Measurements from ENCODE around the gene HEATR9. TPM values are rescaled to one million over a fixed set of nuclear protein-coding genes. Genes with fewer than 3 reads are reported as not detected.

The HEATR9 gene
- total RNA-seq, 1 donor from 2014 or later = not detected

- no peak for DNase-seq (ENCODE audit: low spot score in 2 of 2)
- no peak for TF ChIP-seq CTCF (IDR thresholded peaks at IDR 0.05)
- H3K4me1 ChIP-seq = no peaks in the 10 kb centered on the region
- no peaks in the 10 kb centered on the region for H3K27me3 ChIP-seq
- no peaks in the 10 kb centered on the region for H3K36me3 ChIP-seq
- intact Hi-C loops (cut with DNase I) = no loop called here
- no peak overlapping the region for H3K27ac ChIP-seq
- no peaks in the 10 kb centered on the region for H3K9me3 ChIP-seq
- no peak overlapping the region for H3K4me3 ChIP-seq
Measured at GRCh38 chr17:35912942-35913341, 44.3 kb upstream of the HEATR9 start.

- Histone ChIP-seq H3K4me3 (no peak overlapping the region), H3K4me1 (no peaks in the 10 kb centered on the region), H3K27ac (no peak overlapping the region), H3K9me3 (no peaks in the 10 kb centered on the region), H3K27me3 (no peaks in the 10 kb centered on the region), H3K36me3 (no peaks in the 10 kb centered on the region)
- no peak for DNase-seq (ENCODE audit: low spot score in 2 of 2)
- no peak for TF ChIP-seq CTCF (IDR thresholded peaks at IDR 0.05)
- intact Hi-C loops (cut with DNase I) = no loop called here
Measured at GRCh38 chr17:35912339-35912912, 43.7 kb upstream of the HEATR9 start.

GRCh38 chr17:35909408-35909807, 40.7 kb upstream of the HEATR9 start:
- no peaks in the 10 kb centered on the region for H3K27me3 ChIP-seq
- H3K36me3 ChIP-seq = no peaks in the 10 kb centered on the region
- no peak overlapping the region for H3K4me3 ChIP-seq
- H3K4me1 ChIP-seq = no peaks in the 10 kb centered on the region
- no peak for DNase-seq (ENCODE audit: low spot score in 2 of 2)
- TF ChIP-seq CTCF (IDR thresholded peaks at IDR 0.05) = no peak
- H3K9me3 ChIP-seq = no peaks in the 10 kb centered on the region
- intact Hi-C loops (cut with DNase I) = no loop called here
- H3K27ac ChIP-seq = no peak overlapping the region

- TF ChIP-seq CTCF (IDR thresholded peaks at IDR 0.05) = no peak
Measured at GRCh38 chr17:35907691-35908090, 39.0 kb upstream of the HEATR9 start.

GRCh38 chr17:35906926-35907637, 38.4 kb upstream of the HEATR9 start:
- no peak for TF ChIP-seq CTCF (IDR thresholded peaks at IDR 0.05)
- intact Hi-C loops (cut with DNase I) = no loop called here
- no peak overlapping the region for H3K27ac ChIP-seq

More at GRCh38 chr17:35907691-35908090, 39.0 kb upstream of the HEATR9 start:
- Histone ChIP-seq H3K36me3 (no peaks in the 10 kb centered on the region), H3K4me3 (no peak overlapping the region), H3K4me1 (no peaks in the 10 kb centered on the region), H3K9me3 (no peaks in the 10 kb centered on the region), H3K27ac (no peak overlapping the region), H3K27me3 (no peaks in the 10 kb centered on the region)
- no peak for DNase-seq (ENCODE audit: low spot score in 2 of 2)
- intact Hi-C loops (cut with DNase I) = no loop called here

More at GRCh38 chr17:35906926-35907637, 38.4 kb upstream of the HEATR9 start:
- H3K27me3 ChIP-seq = no peaks in the 10 kb centered on the region
- H3K4me3 ChIP-seq = no peak overlapping the region
- H3K4me1 ChIP-seq = no peaks in the 10 kb centered on the region
- no peak for DNase-seq (ENCODE audit: low spot score in 2 of 2)
- H3K36me3 ChIP-seq = no peaks in the 10 kb centered on the region
- no peaks in the 10 kb centered on the region for H3K9me3 ChIP-seq
